NB4 (cell line): Measurements from ENCODE around the gene PHYKPL.

ENCODE experiments used
- CTCF ChIP-seq: IDR thresholded peaks from one replicate; pipeline ENCODE4 v1.5.1; 2012; ENCODE audit warnings: low read depth, low read length
- MAX ChIP-seq: IDR thresholded peaks from 2 replicates; pipeline ENCODE4 v1.6.1; 2011; ENCODE audit warnings: low read depth, low read length
- POLR2A ChIP-seq: IDR thresholded peaks from 2 replicates; pipeline ENCODE4 v1.6.1; 2011; ENCODE audit warnings: mild to moderate bottlenecking; ENCODE audit not compliant: insufficient read length; ENCODE audit errors: extremely low read depth

- TF ChIP-seq CTCF: no peak
- TF ChIP-seq POLR2A: no peak
- no peak for TF ChIP-seq MAX
These were observed 19.7 kb upstream of the PHYKPL start for GRCh38 chr5:178252258-178252657.
